Thoracic aorta (tissue), 2 donors: ENCODE results near the gene EXOC4. TPM values are rescaled to one million over a fixed set of nuclear protein-coding genes. Genes with fewer than 3 reads are reported as not detected.

Experiments used
- ATAC-seq: fragments of 150-250 bp; one replicate; pipeline ENCODE4 v1.8.0; 2017; ENCODE audit warnings: low read depth; ENCODE audit not compliant: insufficient number of reproducible peaks, low FRiP score
- DNase-seq: peaks from one replicate; pipeline ENCODE4 v3.0.0-alpha.2; 2020; ENCODE audit warnings: low spot score
- H3K27ac ChIP-seq, 2 donors: fragments of 200-600 bp; sonication (generic); 1 replicate in 1 of 2; 2 replicates in 1 of 2; pipeline ENCODE4 v1.5.1; 2016; ENCODE audit warnings: mild to moderate bottlenecking in 2 of 2, moderate library complexity in 2 of 2
- H3K27me3 ChIP-seq: fragments of 200-600 bp; sonication (generic); replicated peaks from 2 replicates; pipeline ENCODE4 v1.6.0; 2016; ENCODE audit warnings: mild to moderate bottlenecking; ENCODE audit not compliant: insufficient read depth
- H3K36me3 ChIP-seq: fragments of 200-600 bp; sonication (generic); one replicate; pipeline ENCODE4 v1.5.1; 2016
- H3K4me1 ChIP-seq, 2 donors: fragments of 200-600 bp; sonication (generic); 1 replicate in 1 of 2; 2 replicates in 1 of 2; pipeline versions ENCODE4 v1.5.1 to v1.6.0; 2016; ENCODE audit warnings: low read depth in 2 of 2, mild to moderate bottlenecking in 1 of 2; ENCODE audit not compliant: control insufficient read depth in 1 of 2
- H3K4me3 ChIP-seq: fragments of 200-600 bp; sonication (generic); 2 replicates; pipeline ENCODE4 v1.5.1; 2016; ENCODE audit warnings: mild to moderate bottlenecking
- H3K9me3 ChIP-seq: fragments of 200-600 bp; sonication (generic); 2 replicates; pipeline ENCODE4 v1.5.1; 2016
- CTCF ChIP-seq: fragments of 200-600 bp; sonication (generic); IDR thresholded peaks from one replicate; pipeline ENCODE4 v1.5.1; 2019; ENCODE audit warnings: antibody characterized with exemption
- total RNA-seq, 2 donors: library from RNA; depleted of rRNA; stranded (reverse); fragments of >200 nt; gene quantifications; one replicate each; pipeline versions ENCODE4 v1.1.0 to v1.2.3, GENCODE V29; 2016

EXOC4 gene
- total RNA-seq, 2 donors from 2014 or later, result 65.3 to 72.8 TPM

GRCh38 chr7:133401225-133401624 is 148.3 kb downstream of the EXOC4 start:
- no peak for ATAC-seq

GRCh38 chr7:133408212-133408611 is 155.3 kb downstream of the EXOC4 start:
- DNase-seq (no peak), ATAC-seq (no peak)
- TF ChIP-seq CTCF, result no peak
- Histone ChIP-seq H3K4me1 (no peaks in the 10 kb centered on the region), H3K36me3 (no peaks in the 10 kb centered on the region), H3K27me3 (no peaks in the 10 kb centered on the region), H3K9me3 (no peaks in the 10 kb centered on the region), H3K27ac (no peak overlapping the region), H3K4me3 (no peak overlapping the region)

More at GRCh38 chr7:133401225-133401624, 148.3 kb downstream of the EXOC4 start:
- Histone ChIP-seq H3K27me3 (no peaks in the 10 kb centered on the region), H3K4me1 (peaks cover 0 to 10% of the 10 kb centered on the region in 2 donors), H3K4me3 (no peak overlapping the region), H3K36me3 (no peaks in the 10 kb centered on the region), H3K9me3 (no peaks in the 10 kb centered on the region), H3K27ac (no peak overlapping the region)
- no peak for TF ChIP-seq CTCF
- no peak for DNase-seq

- no peaks in the 10 kb centered on the region for H3K27me3 ChIP-seq
- no peaks in the 10 kb centered on the region for H3K4me1 ChIP-seq
- no peak for DNase-seq
- H3K36me3 ChIP-seq, result no peaks in the 10 kb centered on the region
- no peaks in the 10 kb centered on the region for H3K9me3 ChIP-seq
- no peak for ATAC-seq
- H3K27ac ChIP-seq, result no peak overlapping the region
- no peak overlapping the region for H3K4me3 ChIP-seq
- no peak for TF ChIP-seq CTCF
Observed at GRCh38 chr7:133409421-133409820, 156.5 kb downstream of the EXOC4 start.

- TF ChIP-seq CTCF, result no peak
- DNase-seq (no peak), ATAC-seq (no peak)
- Histone ChIP-seq H3K9me3 (no peaks in the 10 kb centered on the region), H3K27ac (no peak overlapping the region), H3K4me3 (no peak overlapping the region), H3K27me3 (no peaks in the 10 kb centered on the region), H3K4me1 (no peaks in the 10 kb centered on the region), H3K36me3 (no peaks in the 10 kb centered on the region)
Observed at GRCh38 chr7:133409966-133410365, 157.1 kb downstream of the EXOC4 start.

- Histone ChIP-seq H3K36me3 (no peaks in the 10 kb centered on the region), H3K4me3 (no peak overlapping the region), H3K27ac (no peak overlapping the region), H3K27me3 (no peaks in the 10 kb centered on the region), H3K9me3 (no peaks in the 10 kb centered on the region), H3K4me1 (no peaks in the 10 kb centered on the region)
- DNase-seq (no peak), ATAC-seq (no peak)
- TF ChIP-seq CTCF, result no peak
Observed at GRCh38 chr7:133411395-133411794, 158.5 kb downstream of the EXOC4 start.
